Measurements from ENCODE around the gene RNF213.
"Not testable (repeated sequence)": the region's sequence is repeated elsewhere in the genome, so short reads cannot be mapped to it uniquely, and the experiment has no call there.

Gene RNF213

GRCh38 chr17:80270836-80271235 lies 10.2 kb downstream of the RNF213 start:
- in situ Hi-C loops (cut with HindIII; ENCODE audit: low pct_unique_long_range_greater_than_20kb, low sequenced_read_pairs), result no loop called here
- TF ChIP-seq JUND (IDR thresholded peaks at IDR 0.05; ENCODE audit: low read depth), result no peak
- DNase-seq (ENCODE audit: low read depth in 1 of 2, low spot score in 1 of 2), result peak; percentile 83 to 85

GRCh38 chr17:80272366-80272765 lies 11.7 kb downstream of the RNF213 start:
- TF ChIP-seq JUND (IDR thresholded peaks at IDR 0.05; ENCODE audit: low read depth), result no peak
- DNase-seq (ENCODE audit: low read depth in 1 of 2, low spot score in 1 of 2), result no peak
- in situ Hi-C loops (cut with HindIII; ENCODE audit: low pct_unique_long_range_greater_than_20kb, low sequenced_read_pairs), result no loop called here

GRCh38 chr17:80274331-80274730 lies 13.7 kb downstream of the RNF213 start:
- no peak for TF ChIP-seq JUND (IDR thresholded peaks at IDR 0.05; ENCODE audit: low read depth)
- in situ Hi-C loops (cut with HindIII; ENCODE audit: low pct_unique_long_range_greater_than_20kb, low sequenced_read_pairs), result no loop called here
- no peak for DNase-seq (ENCODE audit: low read depth in 1 of 2, low spot score in 1 of 2)

- in situ Hi-C loops (cut with HindIII; ENCODE audit: low pct_unique_long_range_greater_than_20kb, low sequenced_read_pairs), result no loop called here
- no peak for DNase-seq (ENCODE audit: low read depth in 1 of 2, low spot score in 1 of 2)
- TF ChIP-seq JUND (IDR thresholded peaks at IDR 0.05; ENCODE audit: low read depth), result no peak
Measured at GRCh38 chr17:80274871-80275449, 14.3 kb downstream of the RNF213 start.

- in situ Hi-C loops (cut with HindIII; ENCODE audit: low pct_unique_long_range_greater_than_20kb, low sequenced_read_pairs); DNase-seq (ENCODE audit: low read depth in 1 of 2, low spot score in 1 of 2): not testable (repeated sequence)
Measured at GRCh38 chr17:80275857-80276256, 15.2 kb downstream of the RNF213 start.

GRCh38 chr17:80277751-80278671 lies 17.4 kb downstream of the RNF213 start:
- no peak for TF ChIP-seq JUND (IDR thresholded peaks at IDR 0.05; ENCODE audit: low read depth)
- DNase-seq (ENCODE audit: low read depth in 1 of 2, low spot score in 1 of 2), result peak in 1 of 2 experiments; percentile 50
- in situ Hi-C loops (cut with HindIII; ENCODE audit: low pct_unique_long_range_greater_than_20kb, low sequenced_read_pairs), result no loop called here

GRCh38 chr17:80279895-80280294 lies 19.2 kb downstream of the RNF213 start:
- no peak for TF ChIP-seq JUND (IDR thresholded peaks at IDR 0.05; ENCODE audit: low read depth)
- no peak for DNase-seq (ENCODE audit: low read depth in 1 of 2, low spot score in 1 of 2)
- in situ Hi-C loops (cut with HindIII; ENCODE audit: low pct_unique_long_range_greater_than_20kb, low sequenced_read_pairs), result no loop called here

GRCh38 chr17:80281516-80281915 lies 20.9 kb downstream of the RNF213 start:
- in situ Hi-C loops (cut with HindIII; ENCODE audit: low pct_unique_long_range_greater_than_20kb, low sequenced_read_pairs), result no loop called here
- DNase-seq (ENCODE audit: low read depth in 1 of 2, low spot score in 1 of 2), result no peak
- no peak for TF ChIP-seq JUND (IDR thresholded peaks at IDR 0.05; ENCODE audit: low read depth)

GRCh38 chr17:80283116-80283852 lies 22.6 kb downstream of the RNF213 start:
- in situ Hi-C loops (cut with HindIII; ENCODE audit: low pct_unique_long_range_greater_than_20kb, low sequenced_read_pairs), result no loop called here
- no peak for DNase-seq (ENCODE audit: low read depth in 1 of 2, low spot score in 1 of 2)
- no peak for TF ChIP-seq JUND (IDR thresholded peaks at IDR 0.05; ENCODE audit: low read depth)

- no peak for DNase-seq (ENCODE audit: low read depth in 1 of 2, low spot score in 1 of 2)
- no peak for TF ChIP-seq JUND (IDR thresholded peaks at IDR 0.05; ENCODE audit: low read depth)
Measured at GRCh38 chr17:80284631-80285030, 24.0 kb downstream of the RNF213 start.

GRCh38 chr17:80285237-80285920 lies 24.7 kb downstream of the RNF213 start:
- no peak for TF ChIP-seq JUND (IDR thresholded peaks at IDR 0.05; ENCODE audit: low read depth)
- in situ Hi-C loops (cut with HindIII; ENCODE audit: low pct_unique_long_range_greater_than_20kb, low sequenced_read_pairs), result no loop called here
- no peak for DNase-seq (ENCODE audit: low read depth in 1 of 2, low spot score in 1 of 2)

More at GRCh38 chr17:80284631-80285030, 24.0 kb downstream of the RNF213 start:
- in situ Hi-C loops (cut with HindIII; ENCODE audit: low pct_unique_long_range_greater_than_20kb, low sequenced_read_pairs), result no loop called here

GRCh38 chr17:80286638-80286960 lies 25.9 kb downstream of the RNF213 start:
- in situ Hi-C loops (cut with HindIII; ENCODE audit: low pct_unique_long_range_greater_than_20kb, low sequenced_read_pairs), result no loop called here
- TF ChIP-seq JUND (IDR thresholded peaks at IDR 0.05; ENCODE audit: low read depth), result no peak
- DNase-seq (ENCODE audit: low read depth in 1 of 2, low spot score in 1 of 2), result no peak
